ENCODE results near the gene NCSTN. TPM values are rescaled to one million over a fixed set of nuclear protein-coding genes. Genes with fewer than 3 reads are reported as not detected.

The NCSTN gene
- total and polyA plus RNA-seq, 2 experiments from 2014 or later, result 90.3 to 120 TPM

DNA sequence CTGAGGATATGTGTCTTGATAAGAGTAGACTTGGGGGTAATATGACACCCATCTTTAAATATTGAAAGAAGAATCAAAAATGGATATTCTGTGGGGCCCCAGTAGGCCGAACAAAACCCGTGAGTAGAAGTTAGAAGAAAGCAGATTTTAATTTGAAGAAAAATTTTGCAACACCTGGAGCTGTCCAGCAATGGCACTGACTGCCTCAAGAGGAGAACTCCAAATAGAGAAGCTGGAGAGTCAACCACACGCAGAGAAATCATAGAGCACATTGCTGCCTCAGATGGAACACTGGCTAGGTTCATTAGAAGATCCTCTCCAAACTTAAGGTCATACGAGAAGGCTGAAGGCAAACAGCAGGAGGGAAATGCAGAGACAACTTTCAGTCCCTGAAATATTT is 30.5 kb downstream of the NCSTN start:
- no peaks in the 10 kb centered on the region for H3K4me1 ChIP-seq (ENCODE audit: insufficient read depth)
- H3K9me2 ChIP-seq (replicated peaks; ENCODE audit: insufficient read depth), result no peaks in the 10 kb centered on the region
- H3K4me3 ChIP-seq, result no peak overlapping the region
- H4K20me1 ChIP-seq (ENCODE audit: insufficient read depth, poor library complexity, severe bottlenecking), result no peaks in the 10 kb centered on the region
- H2AFZ ChIP-seq, result no peak overlapping the region
- WGBS (ENCODE audit: low lambda C conversion rate, missing lambda C conversion rate), result 79% methylated on average over 4 of the region's 4 CpGs
- H3K4me2 ChIP-seq, result no peak overlapping the region
- H3K27ac ChIP-seq, result no peak overlapping the region
- no peak for TF ChIP-seq EZH2 (IDR thresholded peaks at IDR 0.05; ENCODE audit: borderline replicate concordance)
- TF ChIP-seq, protein P1, sequence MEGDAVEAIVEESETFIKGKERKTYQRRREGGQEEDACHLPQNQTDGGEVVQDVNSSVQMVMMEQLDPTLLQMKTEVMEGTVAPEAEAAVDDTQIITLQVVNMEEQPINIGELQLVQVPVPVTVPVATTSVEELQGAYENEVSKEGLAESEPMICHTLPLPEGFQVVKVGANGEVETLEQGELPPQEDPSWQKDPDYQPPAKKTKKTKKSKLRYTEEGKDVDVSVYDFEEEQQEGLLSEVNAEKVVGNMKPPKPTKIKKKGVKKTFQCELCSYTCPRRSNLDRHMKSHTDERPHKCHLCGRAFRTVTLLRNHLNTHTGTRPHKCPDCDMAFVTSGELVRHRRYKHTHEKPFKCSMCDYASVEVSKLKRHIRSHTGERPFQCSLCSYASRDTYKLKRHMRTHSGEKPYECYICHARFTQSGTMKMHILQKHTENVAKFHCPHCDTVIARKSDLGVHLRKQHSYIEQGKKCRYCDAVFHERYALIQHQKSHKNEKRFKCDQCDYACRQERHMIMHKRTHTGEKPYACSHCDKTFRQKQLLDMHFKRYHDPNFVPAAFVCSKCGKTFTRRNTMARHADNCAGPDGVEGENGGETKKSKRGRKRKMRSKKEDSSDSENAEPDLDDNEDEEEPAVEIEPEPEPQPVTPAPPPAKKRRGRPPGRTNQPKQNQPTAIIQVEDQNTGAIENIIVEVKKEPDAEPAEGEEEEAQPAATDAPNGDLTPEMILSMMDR (IDR thresholded peaks at IDR 0.05; ENCODE audit: poor library complexity), result no peak
- no peak for TF ChIP-seq EZH2phosphoT487 (IDR thresholded peaks at IDR 0.05; ENCODE audit: low read depth, severe bottlenecking, unreplicated experiment)
- no peak for DNase-seq (ENCODE audit: low spot score)
- H3K9me3 ChIP-seq (ENCODE audit: low read depth), result no peaks in the 10 kb centered on the region
- H3K79me2 ChIP-seq, result no peaks in the 10 kb centered on the region
- H3K36me3 ChIP-seq (replicated peaks; ENCODE audit: insufficient read depth, low read depth), result no peaks in the 10 kb centered on the region
- H3K27me3 ChIP-seq, result no peaks in the 10 kb centered on the region

DNA sequence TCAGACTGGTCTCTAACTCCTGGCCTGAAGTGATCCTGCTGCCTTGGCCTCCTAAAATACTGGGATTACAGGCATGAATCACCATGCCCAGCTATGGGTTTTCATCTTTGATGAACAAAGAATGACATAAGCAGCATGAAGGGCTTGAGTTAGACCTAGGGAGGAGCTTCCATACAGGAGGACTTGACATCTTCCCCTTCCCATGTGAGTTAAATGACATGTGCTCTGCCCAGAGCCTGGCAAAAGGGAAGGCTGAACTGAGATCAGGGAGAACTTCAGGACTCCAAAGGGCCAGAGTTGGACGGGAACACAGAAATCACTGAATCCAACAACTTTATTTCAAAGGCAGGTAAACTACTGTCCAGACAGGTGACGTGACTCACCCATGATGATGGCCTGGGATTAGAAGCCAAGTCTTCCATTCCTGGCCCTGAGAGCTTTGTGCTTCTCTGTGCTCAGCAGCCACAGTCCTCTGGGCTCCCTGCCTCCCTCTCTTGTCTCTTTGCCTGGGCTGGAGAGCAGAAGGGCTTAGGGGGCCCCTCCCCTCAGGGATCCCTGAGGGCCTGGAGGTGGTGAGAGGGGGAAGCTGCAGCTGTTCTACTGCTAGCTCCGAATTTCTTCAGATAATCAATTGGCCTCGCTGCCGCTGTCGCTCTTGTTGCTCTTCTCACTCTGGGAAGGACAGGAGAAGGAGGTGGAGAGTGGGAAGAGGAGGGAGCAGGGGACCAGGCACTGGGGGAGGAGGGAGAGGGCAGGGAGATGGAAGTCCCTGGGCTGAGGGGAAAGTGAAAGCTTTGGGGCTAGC is 31.3 kb downstream of the NCSTN start:
- H3K9me3 ChIP-seq (ENCODE audit: low read depth), result no peaks in the 10 kb centered on the region
- WGBS (ENCODE audit: low lambda C conversion rate, missing lambda C conversion rate), result 43% methylated on average over 6 of the region's 6 CpGs
- H3K4me3 ChIP-seq, result no peak overlapping the region
- H4K20me1 ChIP-seq (ENCODE audit: insufficient read depth, poor library complexity, severe bottlenecking), result no peaks in the 10 kb centered on the region
- no peaks in the 10 kb centered on the region for H3K4me1 ChIP-seq (ENCODE audit: insufficient read depth)
- TF ChIP-seq EZH2 (IDR thresholded peaks at IDR 0.05; ENCODE audit: borderline replicate concordance) (no peak), EZH2phosphoT487 (IDR thresholded peaks at IDR 0.05; ENCODE audit: low read depth, severe bottlenecking, unreplicated experiment) (no peak)
- TF ChIP-seq, protein P1 (IDR thresholded peaks at IDR 0.05; ENCODE audit: poor library complexity), result no peak
- H2AFZ ChIP-seq, result no peak overlapping the region
- no peaks in the 10 kb centered on the region for H3K79me2 ChIP-seq
- H3K27ac ChIP-seq, result no peak overlapping the region
- H3K4me2 ChIP-seq, result no peak overlapping the region
- no peaks in the 10 kb centered on the region for H3K9me2 ChIP-seq (replicated peaks; ENCODE audit: insufficient read depth)
- no peak for DNase-seq (ENCODE audit: low spot score)
- H3K27me3 ChIP-seq, result no peaks in the 10 kb centered on the region
- H3K36me3 ChIP-seq (replicated peaks; ENCODE audit: insufficient read depth, low read depth), result no peaks in the 10 kb centered on the region

DNA sequence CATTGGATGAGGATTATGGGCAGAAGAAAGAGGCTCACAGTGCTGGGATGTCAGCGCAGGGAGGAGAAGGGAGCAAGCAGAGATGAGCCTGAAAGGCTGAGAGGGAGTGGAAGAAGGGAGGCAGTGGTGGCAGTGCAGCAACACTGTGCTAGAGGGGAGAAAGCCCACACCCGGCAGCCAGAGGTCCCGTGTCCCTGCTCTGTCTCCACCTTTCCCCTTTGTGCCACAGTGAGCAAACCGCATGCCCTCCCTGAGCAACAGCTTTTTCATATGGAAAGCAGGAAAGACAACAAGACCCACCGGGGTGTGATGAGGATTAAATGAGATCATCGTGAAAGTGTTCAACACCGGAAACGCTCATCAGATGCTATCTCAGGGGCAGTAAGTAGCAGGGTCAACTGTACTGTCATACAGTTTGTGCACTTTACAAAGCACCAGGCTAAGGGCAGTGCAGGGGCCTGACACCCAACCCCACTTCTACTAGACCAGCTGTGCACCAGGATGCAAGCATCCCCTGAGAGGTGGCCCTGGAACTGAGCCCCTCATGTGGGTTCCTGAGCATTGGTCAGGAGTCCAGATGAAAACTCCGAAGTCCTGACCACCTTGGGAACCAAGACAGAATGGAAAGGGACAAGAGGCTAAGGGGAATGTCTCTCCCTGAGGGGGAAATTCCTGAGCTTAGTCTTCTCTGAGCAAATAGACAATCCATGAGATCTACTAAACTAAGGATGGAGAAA is 32.8 kb downstream of the NCSTN start:
- Histone ChIP-seq H3K4me1 (ENCODE audit: insufficient read depth) (no peaks in the 10 kb centered on the region), H3K36me3 (replicated peaks; ENCODE audit: insufficient read depth, low read depth) (no peaks in the 10 kb centered on the region), H3K9me3 (ENCODE audit: low read depth) (no peaks in the 10 kb centered on the region), H3K27me3 (no peaks in the 10 kb centered on the region), H4K20me1 (ENCODE audit: insufficient read depth, poor library complexity, severe bottlenecking) (no peaks in the 10 kb centered on the region), H3K79me2 (no peaks in the 10 kb centered on the region), H3K4me3 (no peak overlapping the region), H3K27ac (no peak overlapping the region), H2AFZ (no peak overlapping the region), H3K4me2 (peak overlapping the region; percentile 26), H3K9me2 (replicated peaks; ENCODE audit: insufficient read depth) (no peaks in the 10 kb centered on the region)
- TF ChIP-seq EZH2phosphoT487 (IDR thresholded peaks at IDR 0.05; ENCODE audit: low read depth, severe bottlenecking, unreplicated experiment) (no peak), EZH2 (IDR thresholded peaks at IDR 0.05; ENCODE audit: borderline replicate concordance) (no peak)
- TF ChIP-seq, protein P1 (IDR thresholded peaks at IDR 0.05; ENCODE audit: poor library complexity), result no peak
- no peak for DNase-seq (ENCODE audit: low spot score)
- WGBS (ENCODE audit: low lambda C conversion rate, missing lambda C conversion rate), result 23% methylated on average over 9 of the region's 9 CpGs

Data from hepatocyte (in vitro differentiated cells).